Endothelial cell of umbilical vein (primary cell): ENCODE results near the gene FGD5. TPM values are rescaled to one million over a fixed set of nuclear protein-coding genes. Genes with fewer than 3 reads are reported as not detected.

Source experiments
- BruUV-seq: library from RNA; stranded (reverse); fragments of 400-500 nt; replicated peaks from 2 replicates; lab custom pipeline; 2021; lab: Mats Ljungman, UMichigan
- CTCF ChIA-PET: fragments of 300-600, 350-600 bp; sonication (Branson Sonifier 250); formaldehyde crosslinking; loops from one replicate; lab custom pipeline; 2021; ENCODE audit warnings: antibody characterized with exemption, inconsistent platforms; lab: Charles Lee
- POLR2A ChIA-PET: fragments of 300-600, 350-600 bp; sonication (Branson Sonifier 250); formaldehyde crosslinking; loops from one replicate; lab custom pipeline; 2021; ENCODE audit warnings: antibody characterized with exemption, inconsistent platforms; lab: Charles Lee
- DNase-seq: peaks from one replicate; pipeline ENCODE4 v3.0.0-alpha.2; 2011; ENCODE audit warnings: low read depth, low spot score
- FAIRE-seq: peaks from 2 replicates; lab custom pipeline; 2011; peaks lifted over from hg19 to GRCh38; lab: Jason Lieb, UNC
- H2AFZ ChIP-seq: 2 replicates; pipeline ENCODE4 v1.6.0; 2012; ENCODE audit warnings: low read depth, low read length, control low read depth, inconsistent platforms
- H3K27ac ChIP-seq: 2 replicates; pipeline ENCODE4 v1.5.1; 2011; ENCODE audit warnings: low read depth, mild to moderate bottlenecking, control low read depth, low read length, moderate library complexity; ENCODE audit not compliant: insufficient read depth
- H3K27me3 ChIP-seq, 2 experiments: 2 replicates each; pipeline versions ENCODE4 v1.6.0 to v1.6.1; 2011; ENCODE audit warnings: low read length in 2 of 2, mixed read lengths in 1 of 2; ENCODE audit not compliant: control insufficient read depth in 2 of 2, insufficient read depth in 2 of 2
- H3K36me3 ChIP-seq, 2 experiments: 2 replicates in 1 of 2; 3 replicates in 1 of 2; pipeline ENCODE4 v1.5.1; 2011; ENCODE audit warnings: low read length in 2 of 2, mild to moderate bottlenecking in 1 of 2, moderate library complexity in 1 of 2; ENCODE audit not compliant: control insufficient read depth in 2 of 2, insufficient read depth in 2 of 2; ENCODE audit errors: extremely low read depth in 1 of 2
- H3K4me1 ChIP-seq: 3 replicates; pipeline ENCODE4 v1.5.1; 2011; ENCODE audit warnings: mild to moderate bottlenecking, low read length; ENCODE audit not compliant: control insufficient read depth, insufficient read depth; ENCODE audit errors: extremely low read depth
- H3K4me2 ChIP-seq: 2 replicates; pipeline ENCODE4 v1.6.1; 2011; ENCODE audit warnings: low read length, control low read depth, mixed read lengths; ENCODE audit not compliant: insufficient read depth
- H3K4me3 ChIP-seq, 3 experiments: fragments of 200-600 bp in 1 of 3; sonication (generic), shearing (Covaris generic) in 1 of 3; replicated peaks in 1 of 3; 2 replicates each; pipeline ENCODE4 v1.5.1; 2011 to 2016; ENCODE audit warnings: control low read depth in 3 of 3, low read length in 3 of 3, mild to moderate bottlenecking in 2 of 3, inconsistent platforms in 1 of 3, low read depth in 1 of 3, moderate library complexity in 1 of 3; ENCODE audit not compliant: insufficient read depth in 1 of 3
- H3K79me2 ChIP-seq: 2 replicates; pipeline ENCODE4 v1.6.0; 2012; ENCODE audit warnings: low read length, inconsistent platforms; ENCODE audit not compliant: control insufficient read depth, insufficient read depth
- H3K9ac ChIP-seq: replicated peaks from 2 replicates; pipeline ENCODE3; 2011; ENCODE audit warnings: low read length, control low read depth; ENCODE audit not compliant: insufficient read depth; ENCODE audit errors: extremely low read depth
- H3K9me1 ChIP-seq: replicated peaks from 3 replicates; pipeline ENCODE4 v1.6.0; 2011; ENCODE audit warnings: mild to moderate bottlenecking, low read length; ENCODE audit not compliant: control insufficient read depth, insufficient read depth; ENCODE audit errors: extremely low read depth
- H3K9me3 ChIP-seq: replicated peaks from 2 replicates; pipeline ENCODE4 v1.5.1; 2012; ENCODE audit warnings: low read length, inconsistent platforms; ENCODE audit not compliant: control insufficient read depth, insufficient read depth
- H4K20me1 ChIP-seq: replicated peaks from 2 replicates; pipeline ENCODE3; 2011; ENCODE audit warnings: mild to moderate bottlenecking, low read length; ENCODE audit not compliant: control insufficient read depth, insufficient read depth; ENCODE audit errors: extremely low read depth
- CTCF ChIP-seq, 2 donors: IDR thresholded peaks; 1 replicate in 1 of 2; 2 replicates in 1 of 2; pipeline ENCODE4 v1.5.1; 2011; ENCODE audit warnings: low read length in 2 of 2, mild to moderate bottlenecking in 2 of 2, moderate library complexity in 2 of 2, control low read depth in 1 of 2, inconsistent platforms in 1 of 2, low read depth in 1 of 2; ENCODE audit not compliant: insufficient read depth in 1 of 2; ENCODE audit errors: extremely low read depth in 1 of 2
- EZH2 ChIP-seq: IDR thresholded peaks from 2 replicates; pipeline ENCODE4 v1.6.1; 2012; ENCODE audit warnings: borderline replicate concordance, low read depth, mild to moderate bottlenecking, moderate library complexity, low read length, inconsistent platforms; ENCODE audit not compliant: severe bottlenecking
- FOS ChIP-seq: IDR thresholded peaks from 2 replicates; pipeline ENCODE4 v1.6.1; 2011; ENCODE audit warnings: mild to moderate bottlenecking, low read length, moderate library complexity, borderline replicate concordance; ENCODE audit not compliant: insufficient read depth
- GATA2 ChIP-seq: IDR thresholded peaks from 2 replicates; pipeline ENCODE4 v1.7.0; 2011; ENCODE audit warnings: low read depth, mild to moderate bottlenecking, moderate library complexity, mixed read lengths, low read length; ENCODE audit not compliant: insufficient read length, insufficient read depth
- JUN ChIP-seq: IDR thresholded peaks from 2 replicates; pipeline ENCODE4 v1.6.1; 2011; ENCODE audit warnings: borderline replicate concordance, low read depth; ENCODE audit not compliant: insufficient read length, insufficient read depth
- MAX ChIP-seq: IDR thresholded peaks from 2 replicates; pipeline ENCODE4 v1.6.1; 2011; ENCODE audit not compliant: insufficient read depth, insufficient read length
- MYC ChIP-seq: IDR thresholded peaks from one replicate; pipeline ENCODE4 v1.6.1; 2011; ENCODE audit warnings: mild to moderate bottlenecking, low read depth, low read length
- POLR2A ChIP-seq: IDR thresholded peaks from 2 replicates; pipeline ENCODE4 v1.6.1; 2012; ENCODE audit warnings: low read depth, mild to moderate bottlenecking, control low read depth, low read length
- POLR2AphosphoS5 ChIP-seq: IDR thresholded peaks from 2 replicates; pipeline ENCODE4 v1.6.1; 2012; ENCODE audit warnings: low read depth, mild to moderate bottlenecking, control low read depth, low read length, moderate library complexity; ENCODE audit not compliant: insufficient read depth
- dilution Hi-C: fragments of 300-500 bp; cut with MboI; formaldehyde crosslinking; loops from one replicate; pipeline ENCODE4 v1.15.0; 2019; ENCODE audit warnings: low sequenced_read_pairs; ENCODE audit not compliant: extremely low pct_ligation_motif_present
- intact Hi-C: fragments of 100-400 bp; cut with micrococcal nuclease; formaldehyde crosslinking; loops from one replicate; pipeline ENCODE4 v1.10.0; 2022
- polyA plus RNA-seq, 4 experiments: library from polyadenylated mRNA; depleted of rRNA in 3 of 4; stranded (reverse) in 3 of 4; unstranded in 1 of 4; fragments of >200 nt; gene quantifications; 2 replicates each; pipeline versions ENCODE4 v1.2.1 to v1.2.3, GENCODE V29; 2011 to 2012; ENCODE audit warnings: missing spikeins in 1 of 4
- total RNA-seq: library from RNA; stranded (reverse); gene quantifications from 2 replicates; pipeline ENCODE4 v1.2.3, GENCODE V29; 2021

FGD5 gene
- total and polyA plus RNA-seq, 2 donors (not counting 3 experiments of a cell fraction or from before 2014, with no cell fraction given), result 49.6 to 134 TPM

- POLR2A ChIA-PET, result no interaction called here
- Histone ChIP-seq H3K4me2 (no peak overlapping the region), H3K9me1 (no peaks in the 10 kb centered on the region), H3K9ac (no peak overlapping the region), H3K79me2 (no peaks in the 10 kb centered on the region), H3K9me3 (no peaks in the 10 kb centered on the region), H3K4me1 (no peaks in the 10 kb centered on the region), H3K27me3 (no peaks in the 10 kb centered on the region), H4K20me1 (no peaks in the 10 kb centered on the region), H2AFZ (no peak overlapping the region), H3K27ac (no peak overlapping the region), H3K4me3 (no peak overlapping the region), H3K36me3 (no peaks in the 10 kb centered on the region)
- DNase-seq (no peak), FAIRE-seq (no peak)
- BruUV-seq, result no TSS peak
- intact Hi-C loops, result no loop called here
- TF ChIP-seq POLR2A (no peak), CTCF (IDR thresholded peaks at IDR 0.05; ENCODE audit: extremely low read depth in 1 of 2, insufficient read depth in 1 of 2, low read depth in 1 of 2, low read length in 2 of 2) (no peak), MAX (no peak), JUN (no peak), GATA2 (no peak), EZH2 (no peak), MYC (no peak), FOS (no peak), POLR2AphosphoS5 (no peak)
- dilution Hi-C loops, result no loop called here
- CTCF ChIA-PET, result interaction anchor here (1.0 to 1.7 kb wide), 2 partner anchors 8 to 148 kb away, joined by 3 to 6 read pairs; no protein-coding TSS in a partner anchor
Measured at GRCh38 chr3:14773281-14773680, 45.5 kb upstream of the FGD5 start.
